ENCODE results near the gene TSR3. TPM values are rescaled to one million over a fixed set of nuclear protein-coding genes. Genes with fewer than 3 reads are reported as not detected.

The TSR3 gene
- total and polyA plus RNA-seq, 2 of the 13 experiments (the other 11 are each of a cell fraction or from before 2014, with no cell fraction given) = 24.2 to 51.0 TPM

DNA sequence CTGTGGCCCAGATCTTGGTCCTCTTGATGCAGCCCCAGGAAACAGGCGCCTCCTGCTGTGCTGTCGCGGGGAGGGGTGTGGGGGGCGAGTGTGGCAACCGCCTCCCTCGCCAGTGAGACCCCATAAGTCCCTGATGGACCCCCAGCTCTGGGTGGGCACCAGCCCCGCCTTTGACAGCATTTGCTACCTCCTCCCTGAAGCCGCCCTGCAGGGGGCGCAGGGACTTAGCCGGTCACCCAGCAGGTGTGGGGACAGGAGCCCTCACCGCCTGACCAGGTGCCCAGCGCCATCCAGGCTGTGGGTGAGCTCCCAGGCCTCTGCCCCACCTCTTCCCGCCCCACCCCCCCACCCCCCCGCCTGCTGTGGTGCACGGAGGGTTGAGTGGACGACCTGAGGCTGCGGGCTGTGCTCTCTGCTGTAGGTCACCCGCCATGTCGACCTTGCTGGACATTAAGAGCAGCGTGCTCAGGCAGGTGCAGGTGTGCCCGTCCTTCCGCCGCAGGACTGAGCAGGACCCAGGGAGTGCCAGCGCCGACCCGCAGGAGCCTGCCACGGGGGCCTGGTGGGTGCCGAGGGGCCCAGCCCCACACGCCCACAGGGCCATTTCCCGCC, 13.5 kb downstream of the TSR3 start (continued):
- no peak for TF ChIP-seq ZNF510 (CRISPR knock-in tag; IDR thresholded peaks at IDR 0.05; ENCODE audit: low read depth)
- TF ChIP-seq, protein P1, sequence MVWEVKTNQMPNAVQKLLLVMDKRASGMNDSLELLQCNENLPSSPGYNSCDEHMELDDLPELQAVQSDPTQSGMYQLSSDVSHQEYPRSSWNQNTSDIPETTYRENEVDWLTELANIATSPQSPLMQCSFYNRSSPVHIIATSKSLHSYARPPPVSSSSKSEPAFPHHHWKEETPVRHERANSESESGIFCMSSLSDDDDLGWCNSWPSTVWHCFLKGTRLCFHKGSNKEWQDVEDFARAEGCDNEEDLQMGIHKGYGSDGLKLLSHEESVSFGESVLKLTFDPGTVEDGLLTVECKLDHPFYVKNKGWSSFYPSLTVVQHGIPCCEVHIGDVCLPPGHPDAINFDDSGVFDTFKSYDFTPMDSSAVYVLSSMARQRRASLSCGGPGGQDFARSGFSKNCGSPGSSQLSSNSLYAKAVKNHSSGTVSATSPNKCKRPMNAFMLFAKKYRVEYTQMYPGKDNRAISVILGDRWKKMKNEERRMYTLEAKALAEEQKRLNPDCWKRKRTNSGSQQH (CRISPR knock-in tag; IDR thresholded peaks at IDR 0.05; ENCODE audit: low read depth) = no peak
- peak; percentile 29 for TF ChIP-seq XRCC5 (optimal IDR thresholded peaks at IDR 0.05; ENCODE audit: low read length)
- no peak for TF ChIP-seq SMARCE1 (IDR thresholded peaks at IDR 0.05; ENCODE audit: borderline replicate concordance)
- TF ChIP-seq ZNF644 (CRISPR knock-in tag; IDR thresholded peaks at IDR 0.05; ENCODE audit: low read depth) = no peak
- TF ChIP-seq ZNF20 (CRISPR knock-in tag; IDR thresholded peaks at IDR 0.05) = no peak
- TF ChIP-seq, protein P2, sequence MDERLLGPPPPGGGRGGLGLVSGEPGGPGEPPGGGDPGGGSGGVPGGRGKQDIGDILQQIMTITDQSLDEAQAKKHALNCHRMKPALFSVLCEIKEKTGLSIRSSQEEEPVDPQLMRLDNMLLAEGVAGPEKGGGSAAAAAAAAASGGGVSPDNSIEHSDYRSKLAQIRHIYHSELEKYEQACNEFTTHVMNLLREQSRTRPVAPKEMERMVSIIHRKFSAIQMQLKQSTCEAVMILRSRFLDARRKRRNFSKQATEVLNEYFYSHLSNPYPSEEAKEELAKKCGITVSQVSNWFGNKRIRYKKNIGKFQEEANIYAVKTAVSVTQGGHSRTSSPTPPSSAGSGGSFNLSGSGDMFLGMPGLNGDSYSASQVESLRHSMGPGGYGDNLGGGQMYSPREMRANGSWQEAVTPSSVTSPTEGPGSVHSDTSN (CRISPR knock-in tag; IDR thresholded peaks at IDR 0.05) = no peak
- TF ChIP-seq, protein P3, sequence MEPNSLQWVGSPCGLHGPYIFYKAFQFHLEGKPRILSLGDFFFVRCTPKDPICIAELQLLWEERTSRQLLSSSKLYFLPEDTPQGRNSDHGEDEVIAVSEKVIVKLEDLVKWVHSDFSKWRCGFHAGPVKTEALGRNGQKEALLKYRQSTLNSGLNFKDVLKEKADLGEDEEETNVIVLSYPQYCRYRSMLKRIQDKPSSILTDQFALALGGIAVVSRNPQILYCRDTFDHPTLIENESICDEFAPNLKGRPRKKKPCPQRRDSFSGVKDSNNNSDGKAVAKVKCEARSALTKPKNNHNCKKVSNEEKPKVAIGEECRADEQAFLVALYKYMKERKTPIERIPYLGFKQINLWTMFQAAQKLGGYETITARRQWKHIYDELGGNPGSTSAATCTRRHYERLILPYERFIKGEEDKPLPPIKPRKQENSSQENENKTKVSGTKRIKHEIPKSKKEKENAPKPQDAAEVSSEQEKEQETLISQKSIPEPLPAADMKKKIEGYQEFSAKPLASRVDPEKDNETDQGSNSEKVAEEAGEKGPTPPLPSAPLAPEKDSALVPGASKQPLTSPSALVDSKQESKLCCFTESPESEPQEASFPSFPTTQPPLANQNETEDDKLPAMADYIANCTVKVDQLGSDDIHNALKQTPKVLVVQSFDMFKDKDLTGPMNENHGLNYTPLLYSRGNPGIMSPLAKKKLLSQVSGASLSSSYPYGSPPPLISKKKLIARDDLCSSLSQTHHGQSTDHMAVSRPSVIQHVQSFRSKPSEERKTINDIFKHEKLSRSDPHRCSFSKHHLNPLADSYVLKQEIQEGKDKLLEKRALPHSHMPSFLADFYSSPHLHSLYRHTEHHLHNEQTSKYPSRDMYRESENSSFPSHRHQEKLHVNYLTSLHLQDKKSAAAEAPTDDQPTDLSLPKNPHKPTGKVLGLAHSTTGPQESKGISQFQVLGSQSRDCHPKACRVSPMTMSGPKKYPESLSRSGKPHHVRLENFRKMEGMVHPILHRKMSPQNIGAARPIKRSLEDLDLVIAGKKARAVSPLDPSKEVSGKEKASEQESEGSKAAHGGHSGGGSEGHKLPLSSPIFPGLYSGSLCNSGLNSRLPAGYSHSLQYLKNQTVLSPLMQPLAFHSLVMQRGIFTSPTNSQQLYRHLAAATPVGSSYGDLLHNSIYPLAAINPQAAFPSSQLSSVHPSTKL (CRISPR knock-in tag; IDR thresholded peaks at IDR 0.05) = no peak
- TF ChIP-seq, protein P4, sequence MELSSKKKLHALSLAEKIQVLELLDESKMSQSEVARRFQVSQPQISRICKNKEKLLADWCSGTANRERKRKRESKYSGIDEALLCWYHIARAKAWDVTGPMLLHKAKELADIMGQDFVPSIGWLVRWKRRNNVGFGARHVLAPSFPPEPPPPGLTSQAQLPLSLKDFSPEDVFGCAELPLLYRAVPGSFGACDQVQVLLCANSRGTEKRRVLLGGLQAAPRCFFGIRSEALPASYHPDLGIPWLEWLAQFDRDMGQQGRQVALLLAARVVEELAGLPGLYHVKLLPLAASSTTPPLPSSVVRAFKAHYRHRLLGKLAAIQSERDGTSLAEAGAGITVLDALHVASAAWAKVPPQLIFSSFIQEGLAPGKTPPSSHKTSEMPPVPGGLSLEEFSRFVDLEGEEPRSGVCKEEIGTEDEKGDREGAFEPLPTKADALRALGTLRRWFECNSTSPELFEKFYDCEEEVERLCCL (CRISPR knock-in tag; IDR thresholded peaks at IDR 0.05; ENCODE audit: borderline replicate concordance) = no peak
- TF ChIP-seq, protein P5, sequence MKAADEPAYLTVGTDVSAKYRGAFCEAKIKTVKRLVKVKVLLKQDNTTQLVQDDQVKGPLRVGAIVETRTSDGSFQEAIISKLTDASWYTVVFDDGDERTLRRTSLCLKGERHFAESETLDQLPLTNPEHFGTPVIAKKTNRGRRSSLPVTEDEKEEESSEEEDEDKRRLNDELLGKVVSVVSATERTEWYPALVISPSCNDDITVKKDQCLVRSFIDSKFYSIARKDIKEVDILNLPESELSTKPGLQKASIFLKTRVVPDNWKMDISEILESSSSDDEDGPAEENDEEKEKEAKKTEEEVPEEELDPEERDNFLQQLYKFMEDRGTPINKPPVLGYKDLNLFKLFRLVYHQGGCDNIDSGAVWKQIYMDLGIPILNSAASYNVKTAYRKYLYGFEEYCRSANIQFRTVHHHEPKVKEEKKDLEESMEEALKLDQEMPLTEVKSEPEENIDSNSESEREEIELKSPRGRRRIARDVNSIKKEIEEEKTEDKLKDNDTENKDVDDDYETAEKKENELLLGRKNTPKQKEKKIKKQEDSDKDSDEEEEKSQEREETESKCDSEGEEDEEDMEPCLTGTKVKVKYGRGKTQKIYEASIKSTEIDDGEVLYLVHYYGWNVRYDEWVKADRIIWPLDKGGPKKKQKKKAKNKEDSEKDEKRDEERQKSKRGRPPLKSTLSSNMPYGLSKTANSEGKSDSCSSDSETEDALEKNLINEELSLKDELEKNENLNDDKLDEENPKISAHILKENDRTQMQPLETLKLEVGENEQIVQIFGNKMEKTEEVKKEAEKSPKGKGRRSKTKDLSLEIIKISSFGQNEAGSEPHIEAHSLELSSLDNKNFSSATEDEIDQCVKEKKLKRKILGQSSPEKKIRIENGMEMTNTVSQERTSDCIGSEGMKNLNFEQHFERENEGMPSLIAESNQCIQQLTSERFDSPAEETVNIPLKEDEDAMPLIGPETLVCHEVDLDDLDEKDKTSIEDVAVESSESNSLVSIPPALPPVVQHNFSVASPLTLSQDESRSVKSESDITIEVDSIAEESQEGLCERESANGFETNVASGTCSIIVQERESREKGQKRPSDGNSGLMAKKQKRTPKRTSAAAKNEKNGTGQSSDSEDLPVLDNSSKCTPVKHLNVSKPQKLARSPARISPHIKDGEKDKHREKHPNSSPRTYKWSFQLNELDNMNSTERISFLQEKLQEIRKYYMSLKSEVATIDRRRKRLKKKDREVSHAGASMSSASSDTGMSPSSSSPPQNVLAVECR (CRISPR knock-in tag; IDR thresholded peaks at IDR 0.05; ENCODE audit: borderline replicate concordance) = 0 out of 2 replicates have a peak, but pooled peaks have one; percentile 21
- TF ChIP-seq GABPB1 (CRISPR knock-in tag; IDR thresholded peaks at IDR 0.05) = 0 out of 2 replicates have a peak, but pooled peaks have one; percentile 23
- TF ChIP-seq SOX13 (IDR thresholded peaks at IDR 0.05) = no peak
- no peak for TF ChIP-seq SOX13 (CRISPR knock-in tag; conservative IDR thresholded peaks at IDR 0.05 in 1 of 2, IDR thresholded peaks at IDR 0.05 in 1 of 2)
